ENCODE data around the gene OR6V1.
"Not testable (repeated sequence)": the region's sequence is repeated elsewhere in the genome, so short reads cannot be mapped to it uniquely, and the experiment has no call there.

The OR6V1 gene

DNA sequence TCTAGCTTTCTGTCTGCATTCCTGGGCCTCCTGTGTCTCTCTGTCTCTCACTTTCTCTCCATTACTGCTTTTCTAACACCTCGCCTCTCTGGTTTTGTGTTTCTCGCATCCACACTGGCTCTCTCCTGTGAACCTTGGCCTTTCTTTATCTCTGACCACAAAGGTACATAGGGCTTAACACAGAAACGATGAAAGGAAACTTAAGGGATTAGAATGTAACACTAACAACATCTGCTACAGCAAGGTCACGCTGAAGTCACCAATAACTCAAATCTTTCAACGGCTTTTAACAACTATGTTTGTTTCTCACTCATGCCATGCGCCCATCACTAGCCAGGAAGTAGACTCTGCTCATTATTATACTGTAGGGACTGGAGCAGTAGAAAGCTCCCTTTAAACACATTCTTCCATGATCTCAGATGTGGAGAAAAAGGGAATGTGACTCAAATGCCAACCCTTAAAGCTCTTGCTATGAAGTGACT, 9.3 kb upstream of the OR6V1 start:
- DNase-seq (ENCODE audit: low spot score), result no peak

DNA sequence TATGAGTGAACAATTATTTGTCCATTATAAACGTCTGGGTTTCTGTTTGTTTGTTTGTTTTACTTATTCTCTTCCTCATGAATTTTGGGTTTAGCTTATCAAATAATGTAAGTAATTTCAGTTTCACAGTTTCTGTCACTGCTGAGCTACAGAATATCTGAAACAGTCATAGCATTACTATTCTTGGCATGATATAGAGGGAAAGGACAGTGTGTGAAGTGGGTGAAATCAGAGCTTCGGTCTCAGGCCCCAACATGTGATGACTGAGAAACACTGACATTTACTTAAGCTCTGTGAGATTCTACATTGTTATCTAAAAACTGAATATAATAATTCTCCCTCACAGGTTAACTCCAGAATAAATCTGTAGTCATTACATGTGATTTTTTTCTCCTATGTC, 8.8 kb upstream of the OR6V1 start:
- DNase-seq (ENCODE audit: low spot score), result no peak

DNA sequence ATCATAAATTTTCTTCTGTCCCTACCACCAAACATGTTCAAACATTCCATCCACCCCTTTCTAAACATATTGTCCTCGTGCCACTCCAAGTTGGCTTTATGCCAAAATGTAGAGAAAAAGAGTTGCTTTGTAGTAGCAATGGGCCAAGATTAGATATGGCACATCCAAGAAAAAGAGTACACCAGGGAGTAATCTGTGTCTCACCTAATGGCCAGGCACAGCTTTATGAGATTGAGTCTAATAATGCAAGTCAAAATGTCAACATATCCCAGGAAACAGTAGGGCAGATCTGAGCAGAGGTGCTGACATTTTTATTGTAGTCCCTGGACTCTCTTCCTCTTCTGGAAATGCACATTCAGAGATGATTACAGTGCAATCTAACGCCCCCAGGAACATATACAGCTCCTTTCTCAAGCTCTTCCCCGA, 5.7 kb upstream of the OR6V1 start:
- no peak for DNase-seq (ENCODE audit: low spot score)

DNA sequence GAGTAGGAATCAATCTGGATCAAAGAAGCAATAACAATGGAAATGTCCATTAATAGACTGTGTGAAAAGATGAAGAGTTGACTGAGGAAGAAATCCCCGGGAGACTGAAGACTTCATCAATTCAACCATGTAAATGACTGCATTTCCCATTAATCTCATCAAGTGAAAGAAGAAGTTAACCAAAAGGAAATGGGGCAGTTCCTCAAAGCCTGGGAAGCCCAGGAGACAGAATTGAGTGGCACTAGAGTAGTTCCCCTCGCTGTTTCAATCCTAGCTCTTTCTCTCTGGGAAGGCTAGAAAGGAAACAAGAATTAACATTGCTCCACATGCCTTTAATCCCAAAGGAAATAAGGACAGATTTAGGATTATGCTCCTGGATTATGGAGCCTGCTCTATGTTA, 4.8 kb upstream of the OR6V1 start:
- no peak for DNase-seq (ENCODE audit: low spot score)

DNA sequence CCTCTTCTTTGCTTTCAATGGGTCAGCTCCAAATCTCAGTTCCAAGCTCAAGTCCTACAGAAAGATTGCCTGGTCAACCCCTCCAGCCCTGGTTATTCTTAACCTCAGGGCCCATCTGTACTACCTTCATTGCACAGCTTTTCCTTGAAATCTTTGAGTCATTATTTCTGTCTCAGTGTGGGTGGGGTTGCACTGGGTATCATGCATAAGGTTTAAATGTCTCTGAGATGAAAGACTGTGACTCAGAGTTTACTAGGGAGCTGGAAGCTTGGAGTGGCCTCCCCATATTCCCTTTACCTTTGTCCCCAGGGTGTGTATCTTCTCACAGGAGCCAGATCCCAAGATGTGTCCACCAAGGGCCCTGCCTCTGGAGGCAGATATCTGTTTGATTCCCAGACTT, 3.3 kb upstream of the OR6V1 start:
- DNase-seq (ENCODE audit: low spot score), result no peak

DNA sequence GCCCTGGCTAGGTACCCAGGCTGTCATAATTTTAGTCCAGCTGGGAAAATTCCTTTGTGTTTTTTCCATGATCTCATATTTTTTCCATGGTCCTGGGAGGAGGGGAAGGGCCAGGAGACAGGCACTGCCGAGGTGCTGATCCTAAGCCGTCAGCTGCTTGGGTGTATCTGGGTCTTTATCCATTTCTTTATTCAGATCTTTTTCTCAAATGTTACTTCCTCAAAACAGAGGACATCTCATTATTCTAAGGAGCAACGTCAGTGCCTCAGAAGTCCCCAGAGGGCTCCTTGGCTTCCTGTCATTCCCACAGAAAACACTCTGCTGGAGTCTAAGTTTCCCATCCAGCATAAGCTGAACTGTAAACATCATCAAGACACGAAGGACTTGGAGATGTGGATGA, 2.8 kb upstream of the OR6V1 start:
- no peak for DNase-seq (ENCODE audit: low spot score)

DNA sequence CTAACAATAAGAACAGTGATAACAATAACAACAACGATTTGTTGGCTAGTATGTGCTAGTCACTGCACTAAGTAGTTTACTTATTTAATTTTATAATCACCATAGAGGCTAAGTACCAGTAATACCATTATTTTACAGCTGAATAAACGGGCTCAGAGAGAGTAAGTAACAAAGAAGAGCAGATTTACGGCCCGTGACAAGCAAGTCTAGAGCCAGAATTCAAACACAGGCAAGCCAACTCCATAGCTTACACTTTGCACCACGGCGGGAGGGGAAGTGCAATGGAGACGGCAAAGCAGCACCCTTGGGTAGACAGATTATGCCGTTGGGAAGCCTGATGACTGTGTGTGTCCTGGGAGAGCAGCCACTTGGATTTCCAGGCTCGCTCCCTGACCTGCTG, 1.2 kb upstream of the OR6V1 start:
- no peak for DNase-seq (ENCODE audit: low spot score)

DNA sequence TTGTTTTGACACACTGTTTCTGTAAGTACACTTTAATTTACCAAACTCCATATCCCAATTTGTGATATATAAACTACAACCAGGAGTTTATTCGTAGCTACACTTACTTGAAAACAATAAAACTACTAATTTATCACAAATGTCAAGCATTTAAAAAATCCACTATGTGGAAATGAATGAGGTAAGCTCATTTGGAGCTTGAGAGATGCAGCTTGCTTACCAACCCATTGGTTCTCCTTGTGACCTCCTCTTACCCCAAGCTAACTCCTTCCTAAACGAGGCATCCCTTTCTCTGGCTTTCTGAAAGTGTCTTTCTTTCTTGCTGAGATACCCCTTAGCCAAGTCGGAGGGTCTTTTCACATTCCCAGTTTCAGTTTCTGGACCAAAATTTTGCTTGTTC, 2.5 kb downstream of the OR6V1 start:
- no peak for DNase-seq (ENCODE audit: low spot score)

DNA sequence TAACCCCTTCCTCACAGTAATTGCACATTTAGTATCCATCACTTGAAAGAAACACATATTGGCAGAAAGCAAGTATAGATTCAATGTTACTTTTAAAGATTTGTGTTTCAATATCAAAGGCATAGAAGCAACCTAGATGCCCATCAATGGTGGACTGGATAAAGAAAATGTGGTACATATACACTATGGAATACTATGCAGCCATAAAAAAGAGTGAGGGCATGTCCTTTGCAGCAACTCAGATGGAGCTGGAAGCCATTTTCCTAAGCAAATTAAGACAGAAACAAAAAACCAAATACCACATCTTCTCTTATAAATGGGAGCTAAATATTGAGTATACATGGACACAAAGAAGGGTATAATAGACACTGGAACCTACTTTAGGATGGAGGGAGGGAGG, 3.6 kb downstream of the OR6V1 start:
- no peak for DNase-seq (ENCODE audit: low spot score)

DNA sequence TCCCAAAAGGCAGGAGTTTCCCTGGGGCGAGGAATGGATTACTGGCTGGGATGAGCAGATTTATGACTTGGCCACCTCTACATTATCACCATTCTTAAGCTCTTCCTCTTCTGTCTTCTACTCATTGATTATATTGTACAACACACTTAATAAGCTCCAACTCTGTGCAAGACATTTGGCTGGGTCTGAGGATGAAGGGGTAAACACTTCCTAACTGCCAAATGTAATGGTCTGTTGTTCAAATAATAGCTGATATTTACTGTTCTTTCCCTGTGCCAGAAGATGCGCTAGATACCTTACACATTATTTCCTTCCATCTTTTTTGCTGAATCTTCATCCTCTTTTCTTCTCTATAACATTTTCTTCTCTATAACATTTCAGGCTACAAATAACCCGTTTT, 11.6 kb downstream of the OR6V1 start:
- DNase-seq (ENCODE audit: low spot score), result no peak

DNA sequence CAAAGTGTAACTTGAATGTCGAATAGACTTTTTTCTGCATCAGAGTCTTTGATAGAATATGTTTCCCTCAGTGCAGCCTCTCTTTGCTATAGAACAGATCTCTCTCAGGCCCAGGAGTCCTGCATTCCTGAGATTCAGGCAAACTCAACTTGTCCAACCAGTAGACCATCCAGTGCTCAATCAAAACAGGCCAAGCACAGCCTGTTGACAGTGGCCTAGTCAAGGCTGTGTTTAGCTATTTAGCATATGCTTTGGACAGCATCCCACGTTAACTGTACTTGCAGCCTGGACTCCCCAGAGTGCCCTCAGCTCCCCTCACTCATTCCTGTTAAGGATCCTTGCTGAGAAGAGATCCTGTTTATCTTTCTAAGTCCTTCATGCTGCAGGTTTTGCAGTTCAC, 16.3 kb downstream of the OR6V1 start:
- no peak for DNase-seq (ENCODE audit: low spot score)

DNA sequence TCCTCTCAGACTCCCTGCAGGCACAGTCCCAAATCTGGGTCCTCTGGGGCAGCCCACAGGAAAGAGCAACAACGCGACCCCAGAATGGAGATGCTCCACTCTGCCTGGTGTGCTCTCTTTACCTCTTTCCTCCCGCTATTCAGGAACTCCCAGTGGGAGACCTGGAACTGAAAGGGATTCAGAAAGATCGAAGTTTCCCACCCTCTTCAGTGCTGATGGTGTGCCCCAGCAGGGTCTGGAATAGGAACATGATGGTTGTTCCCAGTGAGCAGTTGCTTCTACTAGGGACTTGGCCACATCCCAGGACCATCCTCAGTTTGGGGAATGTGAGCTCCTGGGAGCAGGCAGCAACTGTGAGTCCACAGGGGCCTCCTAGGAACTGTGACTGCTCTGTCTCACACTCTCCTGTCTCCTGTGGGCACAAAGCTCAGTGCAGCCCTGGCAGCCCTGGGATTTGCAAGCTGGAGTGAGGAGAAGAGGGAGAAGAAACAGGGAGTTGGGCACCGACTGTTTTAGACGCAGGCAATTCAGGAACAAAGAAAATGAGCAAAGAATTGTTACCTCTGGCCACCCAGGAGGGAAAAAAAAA, 17.9 kb downstream of the OR6V1 start:
- DNase-seq (ENCODE audit: low spot score), result no peak

DNA sequence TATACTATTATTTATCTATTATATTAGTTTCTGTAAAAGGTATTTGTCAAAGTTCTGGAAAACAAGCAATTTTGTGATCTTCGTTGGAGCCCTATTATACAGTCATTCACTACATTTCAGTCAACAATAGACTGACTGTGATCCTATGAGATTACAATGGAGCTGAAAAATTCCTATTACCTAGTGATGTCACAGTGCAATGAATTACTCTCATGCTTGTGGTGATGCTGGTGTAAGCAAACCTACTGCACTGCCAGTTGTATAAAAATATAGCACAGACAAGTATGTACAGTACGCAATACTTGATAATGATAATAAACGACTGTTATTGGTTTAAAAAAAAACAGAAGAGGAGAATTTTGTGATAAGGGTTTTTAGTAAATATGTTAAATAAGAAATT, 21.4 kb downstream of the OR6V1 start:
- DNase-seq (ENCODE audit: low spot score), result no peak

DNA sequence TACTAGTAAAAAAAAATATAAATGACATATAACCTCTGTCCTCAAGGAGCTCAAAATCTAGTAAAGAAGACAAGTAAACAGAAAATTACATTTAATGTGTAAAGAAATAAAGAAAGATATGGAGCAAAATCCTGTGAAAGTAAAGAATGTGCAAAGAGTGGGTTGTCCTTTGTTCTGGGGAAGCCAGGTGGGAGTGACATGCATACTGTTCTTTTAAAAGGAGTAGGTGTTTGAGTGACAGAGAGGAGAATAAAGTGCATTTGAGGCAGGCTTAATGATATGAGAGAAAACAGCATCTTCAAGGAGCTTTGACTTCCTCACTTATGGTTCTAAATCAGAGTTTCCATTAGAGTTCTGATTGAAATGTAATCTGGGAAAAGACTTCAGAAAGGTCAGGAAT, 22.0 kb downstream of the OR6V1 start:
- DNase-seq (ENCODE audit: low spot score), result no peak

DNA sequence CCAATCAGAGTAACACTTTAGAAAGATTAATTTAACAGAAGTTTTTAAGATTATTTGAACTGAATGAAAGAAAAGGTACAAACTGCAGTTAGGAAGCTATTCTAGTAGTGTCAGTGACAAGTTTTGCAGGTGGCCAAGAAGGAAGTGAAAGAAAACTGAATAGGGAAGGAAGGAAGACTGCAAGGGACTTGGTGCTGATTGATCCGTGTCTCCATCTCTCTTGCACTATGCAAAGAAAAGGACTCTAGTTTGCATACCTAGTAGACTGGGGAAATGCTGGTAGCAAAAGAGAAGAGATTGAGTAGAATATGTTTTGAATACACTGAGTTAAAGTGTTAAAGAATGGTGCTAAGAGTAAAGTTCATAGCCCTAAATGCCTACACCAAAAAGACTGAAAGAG, 33.0 kb downstream of the OR6V1 start:
- peak; percentile 72 for DNase-seq (ENCODE audit: low spot score)

DNA sequence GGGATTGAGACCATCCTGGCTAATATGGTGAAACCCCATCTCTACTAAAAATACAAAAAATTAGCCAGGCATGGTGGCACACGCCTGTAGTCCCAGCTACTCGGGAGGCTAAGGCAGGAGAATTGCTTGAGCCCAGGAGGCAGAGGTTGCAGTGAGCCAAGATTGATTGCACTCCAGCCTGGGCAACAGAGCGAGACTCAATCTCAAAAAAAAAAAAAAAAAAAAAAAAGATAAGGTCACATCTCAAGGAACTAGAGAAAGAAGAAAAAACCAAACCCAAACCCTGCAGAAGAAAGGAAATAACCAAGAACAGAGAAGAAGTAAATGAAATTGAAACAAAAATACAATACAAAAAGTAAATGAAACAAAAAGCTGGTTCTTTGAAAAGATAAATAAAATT, 33.5 kb downstream of the OR6V1 start:
- DNase-seq (ENCODE audit: low spot score), result not testable (repeated sequence)

DNA sequence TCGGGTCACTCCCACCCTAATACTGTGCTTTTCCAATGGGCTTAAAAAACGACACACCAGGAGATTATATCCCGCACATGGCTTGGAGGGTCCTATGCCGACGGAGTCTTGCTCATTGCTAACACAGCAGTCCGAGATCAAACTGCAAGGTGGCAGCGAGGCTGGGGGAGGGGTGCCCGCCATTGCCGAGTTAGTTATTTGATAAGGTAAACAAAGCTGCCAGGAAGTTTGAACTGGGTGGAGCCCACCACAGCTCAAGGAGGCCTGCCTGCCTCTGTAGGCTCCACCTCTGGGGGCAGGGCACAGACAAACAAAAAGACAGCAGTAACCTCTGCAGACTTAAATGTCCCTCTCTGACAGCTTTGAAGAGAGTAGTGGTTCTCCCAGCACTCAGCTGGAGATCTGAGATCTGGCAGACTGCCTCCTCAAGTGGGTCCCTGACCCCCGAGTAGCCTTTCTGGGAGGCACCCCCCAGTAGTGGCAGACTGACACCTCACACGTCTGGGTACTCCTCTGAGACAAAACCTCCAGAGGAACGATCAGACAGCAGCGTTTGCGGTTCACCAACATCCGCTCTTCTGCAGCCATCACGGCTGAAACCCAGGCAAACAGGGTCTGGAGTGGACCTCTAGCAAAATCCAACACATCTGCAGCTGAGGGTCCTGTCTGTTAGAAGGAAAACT, 36.5 kb downstream of the OR6V1 start:
- DNase-seq (ENCODE audit: low spot score), result not testable (repeated sequence)

DNA sequence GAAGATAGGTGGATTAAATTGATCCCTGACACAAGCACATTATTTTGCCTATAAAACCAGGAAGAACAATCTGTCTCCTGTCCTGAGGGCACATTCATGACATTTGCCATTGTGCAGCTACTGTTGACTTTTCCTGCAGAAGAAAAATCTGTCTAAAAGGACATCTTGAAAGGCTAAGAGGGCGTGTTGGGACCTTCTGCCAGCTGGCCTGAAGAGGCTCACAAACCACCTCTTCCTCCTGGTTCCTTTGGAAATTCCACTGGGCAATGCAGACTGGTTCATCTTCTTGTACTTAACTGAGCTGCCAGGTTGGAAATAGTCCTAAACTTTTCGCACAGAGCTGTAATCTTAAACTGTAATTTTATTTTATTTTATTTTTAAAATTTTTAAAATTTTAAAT, 44.0 kb downstream of the OR6V1 start:
- DNase-seq (ENCODE audit: low spot score), result no peak

DNA sequence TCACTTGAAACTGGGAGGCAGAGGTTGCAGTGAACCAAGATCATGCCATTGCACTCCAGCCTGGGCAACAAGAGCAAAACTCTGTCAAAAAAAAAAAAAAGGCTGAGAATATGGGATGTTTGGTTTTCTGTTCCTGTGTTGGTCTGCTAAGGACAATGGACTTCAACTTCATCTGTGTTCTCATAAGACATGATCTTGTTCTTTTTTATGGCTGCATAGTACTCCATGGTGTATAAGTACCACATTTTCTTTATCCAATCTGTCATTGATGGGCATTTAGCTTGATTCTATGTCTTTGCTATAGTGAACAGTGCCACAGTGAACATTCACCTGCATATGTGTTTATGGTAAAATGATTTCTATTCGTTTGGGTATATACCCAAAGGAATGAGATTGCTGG, 47.4 kb downstream of the OR6V1 start:
- DNase-seq (ENCODE audit: low spot score), result not testable (repeated sequence)

Data from germinal center (tissue), 1 donor.